Measurements from ENCODE around the gene POLA1. TPM values are rescaled to one million over a fixed set of nuclear protein-coding genes. Genes with fewer than 3 reads are reported as not detected.

The POLA1 gene
- total RNA-seq, 2 donors from 2014 or later = 6.7 to 7.2 TPM

DNA sequence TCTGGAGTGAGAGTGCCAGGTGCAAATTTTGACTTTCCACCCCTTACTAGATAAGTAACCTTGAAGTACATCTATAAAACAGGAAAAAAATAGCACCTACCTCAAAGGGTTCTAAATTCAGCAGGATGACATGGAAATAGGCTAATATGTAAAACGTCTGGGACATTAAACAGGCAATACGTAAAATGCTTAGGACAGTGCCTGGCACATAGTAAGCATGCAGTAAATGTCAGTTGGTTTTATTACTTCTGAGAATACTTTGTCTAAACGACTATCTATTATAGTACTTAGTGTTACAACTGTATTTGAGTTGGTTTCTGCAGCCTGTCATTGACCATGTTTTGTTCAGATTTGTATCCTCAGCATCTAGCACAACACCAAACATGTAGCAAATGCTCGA, 251.3 kb downstream of the POLA1 start:
- H3K27ac ChIP-seq = no peak overlapping the region
- no peaks in the 10 kb centered on the region for H3K9me3 ChIP-seq
- no peaks in the 10 kb centered on the region for H3K4me1 ChIP-seq
- no peak overlapping the region for H3K4me3 ChIP-seq
- no peak for DNase-seq (ENCODE audit: low spot score)
- H3K36me3 ChIP-seq = no peaks in the 10 kb centered on the region
- H3K27me3 ChIP-seq = no peaks in the 10 kb centered on the region
- TF ChIP-seq, protein P1, sequence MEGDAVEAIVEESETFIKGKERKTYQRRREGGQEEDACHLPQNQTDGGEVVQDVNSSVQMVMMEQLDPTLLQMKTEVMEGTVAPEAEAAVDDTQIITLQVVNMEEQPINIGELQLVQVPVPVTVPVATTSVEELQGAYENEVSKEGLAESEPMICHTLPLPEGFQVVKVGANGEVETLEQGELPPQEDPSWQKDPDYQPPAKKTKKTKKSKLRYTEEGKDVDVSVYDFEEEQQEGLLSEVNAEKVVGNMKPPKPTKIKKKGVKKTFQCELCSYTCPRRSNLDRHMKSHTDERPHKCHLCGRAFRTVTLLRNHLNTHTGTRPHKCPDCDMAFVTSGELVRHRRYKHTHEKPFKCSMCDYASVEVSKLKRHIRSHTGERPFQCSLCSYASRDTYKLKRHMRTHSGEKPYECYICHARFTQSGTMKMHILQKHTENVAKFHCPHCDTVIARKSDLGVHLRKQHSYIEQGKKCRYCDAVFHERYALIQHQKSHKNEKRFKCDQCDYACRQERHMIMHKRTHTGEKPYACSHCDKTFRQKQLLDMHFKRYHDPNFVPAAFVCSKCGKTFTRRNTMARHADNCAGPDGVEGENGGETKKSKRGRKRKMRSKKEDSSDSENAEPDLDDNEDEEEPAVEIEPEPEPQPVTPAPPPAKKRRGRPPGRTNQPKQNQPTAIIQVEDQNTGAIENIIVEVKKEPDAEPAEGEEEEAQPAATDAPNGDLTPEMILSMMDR (IDR thresholded peaks at IDR 0.05) = no peak

GRCh38 chrX:24946369-24946768, 252.7 kb downstream of the POLA1 start:
- no peak overlapping the region for H3K27ac ChIP-seq
- H3K9me3 ChIP-seq = no peaks in the 10 kb centered on the region
- no peaks in the 10 kb centered on the region for H3K27me3 ChIP-seq
- H3K4me3 ChIP-seq = no peak overlapping the region
- H3K36me3 ChIP-seq = no peaks in the 10 kb centered on the region
- no peak for DNase-seq (ENCODE audit: low spot score)
- no peaks in the 10 kb centered on the region for H3K4me1 ChIP-seq
- TF ChIP-seq, protein P1 (IDR thresholded peaks at IDR 0.05) = no peak

- Histone ChIP-seq H3K27me3 (no peaks in the 10 kb centered on the region), H3K36me3 (no peaks in the 10 kb centered on the region), H3K4me1 (no peaks in the 10 kb centered on the region), H3K9me3 (no peaks in the 10 kb centered on the region), H3K4me3 (no peak overlapping the region), H3K27ac (no peak overlapping the region)
- TF ChIP-seq, protein P1 (IDR thresholded peaks at IDR 0.05) = no peak
- no peak for DNase-seq (ENCODE audit: low spot score)
These were observed 261.0 kb downstream of the POLA1 start for GRCh38 chrX:24954732-24955131.

DNA sequence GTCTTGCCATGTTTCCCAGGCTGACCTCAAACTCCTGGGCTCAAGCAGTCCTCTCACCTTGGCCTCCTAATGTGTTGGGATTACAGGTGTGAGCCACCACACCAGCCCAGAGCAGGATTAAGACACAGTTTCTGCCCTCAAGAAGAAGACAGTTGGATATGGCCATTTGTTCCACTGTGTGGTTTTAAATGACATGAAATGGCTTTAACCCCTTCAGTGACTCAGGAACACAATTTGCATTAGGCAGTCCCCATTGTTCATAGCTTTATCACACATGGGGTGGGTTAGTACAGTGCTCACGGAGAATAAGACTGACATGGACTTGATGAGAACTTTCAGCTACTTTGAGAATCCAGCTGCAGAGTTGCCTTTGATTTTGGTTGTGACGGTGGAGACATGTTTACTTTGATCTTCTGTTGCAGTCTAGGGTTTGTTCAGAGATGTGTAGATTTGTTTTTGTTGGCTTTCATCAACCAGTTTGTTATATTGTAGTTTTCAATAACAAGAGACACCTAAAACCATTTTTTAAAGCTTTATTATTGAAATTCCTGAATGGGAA, 261.7 kb downstream of the POLA1 start:
- no peak for DNase-seq (ENCODE audit: low spot score)
- H3K27ac ChIP-seq = no peak overlapping the region
- H3K4me3 ChIP-seq = no peak overlapping the region
- TF ChIP-seq, protein P1 (IDR thresholded peaks at IDR 0.05) = no peak
- H3K9me3 ChIP-seq = no peaks in the 10 kb centered on the region
- no peaks in the 10 kb centered on the region for H3K36me3 ChIP-seq
- no peaks in the 10 kb centered on the region for H3K4me1 ChIP-seq
- no peaks in the 10 kb centered on the region for H3K27me3 ChIP-seq

- no peak overlapping the region for H3K4me3 ChIP-seq
- no peak for DNase-seq (ENCODE audit: low spot score)
- no peaks in the 10 kb centered on the region for H3K4me1 ChIP-seq
- H3K36me3 ChIP-seq = no peaks in the 10 kb centered on the region
- H3K27me3 ChIP-seq = no peaks in the 10 kb centered on the region
- H3K27ac ChIP-seq = no peak overlapping the region
- TF ChIP-seq, protein P1 (IDR thresholded peaks at IDR 0.05) = no peak
- no peaks in the 10 kb centered on the region for H3K9me3 ChIP-seq
These were observed 263.1 kb downstream of the POLA1 start for GRCh38 chrX:24956828-24957227.

- Histone ChIP-seq H3K9me3 (no peaks in the 10 kb centered on the region), H3K36me3 (no peaks in the 10 kb centered on the region), H3K4me1 (no peaks in the 10 kb centered on the region), H3K27me3 (no peaks in the 10 kb centered on the region), H3K27ac (no peak overlapping the region), H3K4me3 (no peak overlapping the region)
- no peak for DNase-seq (ENCODE audit: low spot score)
- TF ChIP-seq, protein P1 (IDR thresholded peaks at IDR 0.05) = no peak
These were observed 268.1 kb downstream of the POLA1 start for GRCh38 chrX:24961809-24962208.
